ENCODE results near the gene RNF214. TPM values are rescaled to one million over a fixed set of nuclear protein-coding genes. Genes with fewer than 3 reads are reported as not detected.

Gene RNF214
- total and polyA plus RNA-seq, 5 donors from 2014 or later: 51.0 to 69.6 (median 54.6) TPM

- no peak for ATAC-seq (ENCODE audit: low read depth in 2 of 2)
- H3K9me3 ChIP-seq (ENCODE audit: control insufficient read depth in 2 of 2, low read length in 2 of 2): no peaks in the 10 kb centered on the region
- Mint-ChIP-seq H3K36me3 (peaks cover 22% of the 10 kb centered on the region), H3K9me3 (no peaks in the 10 kb centered on the region), H3K4me3 (peak within 1 kb of the TSS in 1 of 4 donors; percentile 49), H3K27me3 (no peaks in the 10 kb centered on the region), H3K27ac (no peak within 1 kb of the TSS), H3K4me1 (peaks cover 0 to 6% (median 4%) of the 10 kb centered on the region in 4 donors)
- no peaks in the 10 kb centered on the region for H3K27me3 ChIP-seq (ENCODE audit: control insufficient read depth, insufficient read depth, low read length)
- no peaks in the 10 kb centered on the region for H3K4me1 ChIP-seq (ENCODE audit: control insufficient read depth, insufficient read depth, low read length, poor library complexity, severe bottlenecking)
- DNase-seq: no peak
- peaks cover 9% of the 10 kb centered on the region for H3K36me3 ChIP-seq (ENCODE audit: control insufficient read depth, insufficient read depth, low read length)
- no peak within 1 kb of the TSS for H3K27ac ChIP-seq (ENCODE audit: insufficient read depth, low read length, poor library complexity, severe bottlenecking)
- no peak within 1 kb of the TSS for H3K4me3 ChIP-seq (ENCODE audit: low read depth, low read length)
Observed at GRCh38 chr11:117199053-117199915, 33.2 kb upstream of the RNF214 start, which contains the start of gene TAGLN. TAGLN (plus strand) TSS chr11:117199370; CDS start chr11:117203014, 3,644 bp downstream.

GRCh38 chr11:117199916-117200812 is 32.3 kb upstream of the RNF214 start:
- H3K27ac Mint-ChIP-seq: peak overlapping the region in 2 of 3 donors; percentile 67
- H3K27me3 ChIP-seq (ENCODE audit: control insufficient read depth, insufficient read depth, low read length): no peaks in the 10 kb centered on the region
- H3K4me3 ChIP-seq (ENCODE audit: low read depth, low read length): no peak overlapping the region
- peaks cover 25% of the 10 kb centered on the region for H3K36me3 Mint-ChIP-seq
- H3K27ac ChIP-seq (ENCODE audit: insufficient read depth, low read length, poor library complexity, severe bottlenecking): no peak overlapping the region
- DNase-seq (no peak), ATAC-seq (ENCODE audit: low read depth in 2 of 2) (no peak)
- no peaks in the 10 kb centered on the region for H3K9me3 Mint-ChIP-seq
- peaks cover 17% of the 10 kb centered on the region for H3K36me3 ChIP-seq (ENCODE audit: control insufficient read depth, insufficient read depth, low read length)
- H3K4me3 Mint-ChIP-seq: peak overlapping the region in 1 of 4 donors; percentile 49
- no peaks in the 10 kb centered on the region for H3K9me3 ChIP-seq (ENCODE audit: control insufficient read depth in 2 of 2, low read length in 2 of 2)
- H3K4me1 ChIP-seq (ENCODE audit: control insufficient read depth, insufficient read depth, low read length, poor library complexity, severe bottlenecking): no peaks in the 10 kb centered on the region
- H3K4me1 Mint-ChIP-seq: peaks cover 0 to 11% (median 3%) of the 10 kb centered on the region in 4 donors
- no peaks in the 10 kb centered on the region for H3K27me3 Mint-ChIP-seq

GRCh38 chr11:117200813-117201657 is 31.4 kb upstream of the RNF214 start:
- Mint-ChIP-seq H3K36me3 (peaks cover 20% of the 10 kb centered on the region), H3K9me3 (no peaks in the 10 kb centered on the region), H3K27ac (peak overlapping the region in 2 of 3 donors; percentile 67), H3K4me3 (no peak overlapping the region), H3K4me1 (peaks cover 0 to 13% (median 3%) of the 10 kb centered on the region in 4 donors), H3K27me3 (no peaks in the 10 kb centered on the region)
- H3K27me3 ChIP-seq (ENCODE audit: control insufficient read depth, insufficient read depth, low read length): no peaks in the 10 kb centered on the region
- ATAC-seq (ENCODE audit: low read depth in 2 of 2) (no peak), DNase-seq (no peak)
- H3K4me1 ChIP-seq (ENCODE audit: control insufficient read depth, insufficient read depth, low read length, poor library complexity, severe bottlenecking): no peaks in the 10 kb centered on the region
- H3K36me3 ChIP-seq (ENCODE audit: control insufficient read depth, insufficient read depth, low read length): peaks cover 21% of the 10 kb centered on the region
- H3K9me3 ChIP-seq (ENCODE audit: control insufficient read depth in 2 of 2, low read length in 2 of 2): no peaks in the 10 kb centered on the region
- H3K27ac ChIP-seq (ENCODE audit: insufficient read depth, low read length, poor library complexity, severe bottlenecking): no peak overlapping the region
- no peak overlapping the region for H3K4me3 ChIP-seq (ENCODE audit: low read depth, low read length)

GRCh38 chr11:117201658-117202305 is 30.7 kb upstream of the RNF214 start:
- Histone ChIP-seq H3K4me3 (ENCODE audit: low read depth, low read length) (no peak overlapping the region), H3K36me3 (ENCODE audit: control insufficient read depth, insufficient read depth, low read length) (peaks cover 21% of the 10 kb centered on the region), H3K4me1 (ENCODE audit: control insufficient read depth, insufficient read depth, low read length, poor library complexity, severe bottlenecking) (no peaks in the 10 kb centered on the region), H3K9me3 (ENCODE audit: control insufficient read depth in 2 of 2, low read length in 2 of 2) (no peaks in the 10 kb centered on the region), H3K27ac (ENCODE audit: insufficient read depth, low read length, poor library complexity, severe bottlenecking) (no peak overlapping the region), H3K27me3 (ENCODE audit: control insufficient read depth, insufficient read depth, low read length) (no peaks in the 10 kb centered on the region)
- Mint-ChIP-seq H3K4me3 (no peak overlapping the region), H3K27ac (peak overlapping the region in 1 of 3 donors; percentile 46), H3K4me1 (peaks cover 0 to 13% (median 3%) of the 10 kb centered on the region in 4 donors), H3K27me3 (no peaks in the 10 kb centered on the region), H3K36me3 (peaks cover 20% of the 10 kb centered on the region), H3K9me3 (no peaks in the 10 kb centered on the region)
- ATAC-seq (ENCODE audit: low read depth in 2 of 2): no peak
- no peak for DNase-seq

GRCh38 chr11:117202386-117203068 is 29.9 kb upstream of the RNF214 start:
- H3K36me3 ChIP-seq (ENCODE audit: control insufficient read depth, insufficient read depth, low read length): peaks cover 21% of the 10 kb centered on the region
- no peaks in the 10 kb centered on the region for H3K9me3 Mint-ChIP-seq

GRCh38 chr11:117203069-117203407 is 29.4 kb upstream of the RNF214 start:
- ATAC-seq (ENCODE audit: low read depth in 2 of 2): no peak

More at GRCh38 chr11:117202386-117203068, 29.9 kb upstream of the RNF214 start:
- peak overlapping the region in 1 of 3 donors; percentile 46 for H3K27ac Mint-ChIP-seq
- H3K36me3 Mint-ChIP-seq: peaks cover 20% of the 10 kb centered on the region
- H3K4me1 Mint-ChIP-seq: peaks cover 0 to 13% (median 3%) of the 10 kb centered on the region in 4 donors
- Histone ChIP-seq H3K9me3 (ENCODE audit: control insufficient read depth in 2 of 2, low read length in 2 of 2) (no peaks in the 10 kb centered on the region), H3K4me3 (ENCODE audit: low read depth, low read length) (no peak overlapping the region), H3K27ac (ENCODE audit: insufficient read depth, low read length, poor library complexity, severe bottlenecking) (no peak overlapping the region), H3K27me3 (ENCODE audit: control insufficient read depth, insufficient read depth, low read length) (no peaks in the 10 kb centered on the region), H3K4me1 (ENCODE audit: control insufficient read depth, insufficient read depth, low read length, poor library complexity, severe bottlenecking) (no peaks in the 10 kb centered on the region)
- no peaks in the 10 kb centered on the region for H3K27me3 Mint-ChIP-seq
- no peak overlapping the region for H3K4me3 Mint-ChIP-seq
- ATAC-seq (ENCODE audit: low read depth in 2 of 2) (no peak), DNase-seq (no peak)

More at GRCh38 chr11:117203069-117203407, 29.4 kb upstream of the RNF214 start:
- DNase-seq: no peak
- Histone ChIP-seq H3K4me3 (ENCODE audit: low read depth, low read length) (no peak overlapping the region), H3K27ac (ENCODE audit: insufficient read depth, low read length, poor library complexity, severe bottlenecking) (no peak overlapping the region), H3K4me1 (ENCODE audit: control insufficient read depth, insufficient read depth, low read length, poor library complexity, severe bottlenecking) (no peaks in the 10 kb centered on the region), H3K27me3 (ENCODE audit: control insufficient read depth, insufficient read depth, low read length) (no peaks in the 10 kb centered on the region), H3K9me3 (ENCODE audit: control insufficient read depth in 2 of 2, low read length in 2 of 2) (no peaks in the 10 kb centered on the region), H3K36me3 (ENCODE audit: control insufficient read depth, insufficient read depth, low read length) (peaks cover 21% of the 10 kb centered on the region)
- H3K36me3 Mint-ChIP-seq: peaks cover 20% of the 10 kb centered on the region
- H3K9me3 Mint-ChIP-seq: no peaks in the 10 kb centered on the region
- peaks cover 0 to 13% (median 3%) of the 10 kb centered on the region in 4 donors for H3K4me1 Mint-ChIP-seq
- no peaks in the 10 kb centered on the region for H3K27me3 Mint-ChIP-seq
- H3K4me3 Mint-ChIP-seq: no peak overlapping the region
- H3K27ac Mint-ChIP-seq: peak overlapping the region in 2 of 3 donors; percentile 55 to 88
